K562 (cell line): Measurements from ENCODE around the gene CNTN6.

Experiments
- CBFB ChIP-seq: sonication (generic); formaldehyde crosslinking; IDR thresholded peaks from 2 replicates; pipeline ENCODE4 v1.4.0; 2020; ENCODE audit warnings: mild to moderate bottlenecking, missing genetic modification reagents
- GTF2F1 ChIP-seq: IDR thresholded peaks from 2 replicates; pipeline ENCODE4 v1.6.1; 2011; ENCODE audit warnings: low read depth, low read length, improper control_type of control experiment
- HDAC2 ChIP-seq: fragments of 450-650 bp; IDR thresholded peaks from 2 replicates; pipeline ENCODE4 v1.6.1; 2016; ENCODE audit warnings: mild to moderate bottlenecking
- TCFL5 ChIP-seq: fragments of 250-450 bp; sonication (Bioruptor Pico); conservative IDR thresholded peaks from 2 replicates; pipeline ENCODE4 v1.6.1; 2021; ENCODE audit warnings: mild to moderate bottlenecking, moderate library complexity, matching md5 sums
- TF ChIP-seq, protein P1 (sequence below), 3 experiments: IDR thresholded peaks in 2 of 3; conservative IDR thresholded peaks in 1 of 3; 2 replicates each; pipeline ENCODE4 v1.5.1; 2011 to 2012; ENCODE audit warnings: low read length in 3 of 3, mild to moderate bottlenecking in 3 of 3, control low read depth in 2 of 3, improper control_type of control experiment in 1 of 3, inconsistent platforms in 1 of 3, low read depth in 1 of 3, mixed read lengths in 1 of 3, moderate library complexity in 1 of 3; ENCODE audit not compliant: insufficient read depth in 2 of 3
- TF ChIP-seq, protein P2 (sequence below): sonication (generic); formaldehyde crosslinking; IDR thresholded peaks from 2 replicates; pipeline ENCODE4 v1.8.1; 2022; ENCODE audit warnings: missing genetic modification reagents
- TF ChIP-seq, protein P3 (sequence below): sonication (generic); formaldehyde crosslinking; IDR thresholded peaks from 2 replicates; pipeline ENCODE4 v1.9.0; 2022; ENCODE audit warnings: mild to moderate bottlenecking, missing genetic modification reagents

DNA sequence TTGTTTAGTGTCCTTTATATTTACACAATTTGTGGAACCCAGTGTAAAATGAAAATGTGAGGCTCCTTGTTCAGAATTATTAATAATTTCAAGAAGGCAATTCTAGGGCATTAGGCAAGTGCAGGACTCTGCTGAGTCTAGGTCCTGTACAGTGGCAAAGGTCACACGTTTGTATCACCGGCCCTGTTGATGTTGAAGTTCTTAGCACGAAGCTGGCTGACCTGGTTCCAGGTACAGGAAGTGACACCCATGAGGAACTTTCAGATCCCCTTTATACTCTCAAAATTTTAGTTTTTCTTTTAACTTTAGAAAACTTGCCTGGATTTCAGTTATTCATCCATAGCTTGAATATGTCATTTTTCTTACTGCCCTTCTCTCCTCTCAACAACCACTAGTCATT lies 349.4 kb downstream of the CNTN6 start:
- TF ChIP-seq HDAC2 (no peak), TCFL5 (no peak), GTF2F1 (no peak), CBFB (no peak)
- TF ChIP-seq, protein P1, sequence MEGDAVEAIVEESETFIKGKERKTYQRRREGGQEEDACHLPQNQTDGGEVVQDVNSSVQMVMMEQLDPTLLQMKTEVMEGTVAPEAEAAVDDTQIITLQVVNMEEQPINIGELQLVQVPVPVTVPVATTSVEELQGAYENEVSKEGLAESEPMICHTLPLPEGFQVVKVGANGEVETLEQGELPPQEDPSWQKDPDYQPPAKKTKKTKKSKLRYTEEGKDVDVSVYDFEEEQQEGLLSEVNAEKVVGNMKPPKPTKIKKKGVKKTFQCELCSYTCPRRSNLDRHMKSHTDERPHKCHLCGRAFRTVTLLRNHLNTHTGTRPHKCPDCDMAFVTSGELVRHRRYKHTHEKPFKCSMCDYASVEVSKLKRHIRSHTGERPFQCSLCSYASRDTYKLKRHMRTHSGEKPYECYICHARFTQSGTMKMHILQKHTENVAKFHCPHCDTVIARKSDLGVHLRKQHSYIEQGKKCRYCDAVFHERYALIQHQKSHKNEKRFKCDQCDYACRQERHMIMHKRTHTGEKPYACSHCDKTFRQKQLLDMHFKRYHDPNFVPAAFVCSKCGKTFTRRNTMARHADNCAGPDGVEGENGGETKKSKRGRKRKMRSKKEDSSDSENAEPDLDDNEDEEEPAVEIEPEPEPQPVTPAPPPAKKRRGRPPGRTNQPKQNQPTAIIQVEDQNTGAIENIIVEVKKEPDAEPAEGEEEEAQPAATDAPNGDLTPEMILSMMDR (IDR thresholded peaks at IDR 0.05 in 2 of 3, conservative IDR thresholded peaks at IDR 0.05 in 1 of 3; ENCODE audit: insufficient read depth in 2 of 3, low read depth in 1 of 3, low read length in 3 of 3), result no peak
- TF ChIP-seq, protein P2, sequence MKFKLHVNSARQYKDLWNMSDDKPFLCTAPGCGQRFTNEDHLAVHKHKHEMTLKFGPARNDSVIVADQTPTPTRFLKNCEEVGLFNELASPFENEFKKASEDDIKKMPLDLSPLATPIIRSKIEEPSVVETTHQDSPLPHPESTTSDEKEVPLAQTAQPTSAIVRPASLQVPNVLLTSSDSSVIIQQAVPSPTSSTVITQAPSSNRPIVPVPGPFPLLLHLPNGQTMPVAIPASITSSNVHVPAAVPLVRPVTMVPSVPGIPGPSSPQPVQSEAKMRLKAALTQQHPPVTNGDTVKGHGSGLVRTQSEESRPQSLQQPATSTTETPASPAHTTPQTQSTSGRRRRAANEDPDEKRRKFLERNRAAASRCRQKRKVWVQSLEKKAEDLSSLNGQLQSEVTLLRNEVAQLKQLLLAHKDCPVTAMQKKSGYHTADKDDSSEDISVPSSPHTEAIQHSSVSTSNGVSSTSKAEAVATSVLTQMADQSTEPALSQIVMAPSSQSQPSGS (CRISPR knock-in tag), result no peak
- TF ChIP-seq, protein P3, sequence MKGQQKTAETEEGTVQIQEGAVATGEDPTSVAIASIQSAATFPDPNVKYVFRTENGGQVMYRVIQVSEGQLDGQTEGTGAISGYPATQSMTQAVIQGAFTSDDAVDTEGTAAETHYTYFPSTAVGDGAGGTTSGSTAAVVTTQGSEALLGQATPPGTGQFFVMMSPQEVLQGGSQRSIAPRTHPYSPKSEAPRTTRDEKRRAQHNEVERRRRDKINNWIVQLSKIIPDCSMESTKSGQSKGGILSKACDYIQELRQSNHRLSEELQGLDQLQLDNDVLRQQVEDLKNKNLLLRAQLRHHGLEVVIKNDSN (CRISPR knock-in tag), result no peak
